Measurements from ENCODE around the gene GPR61. TPM values are rescaled to one million over a fixed set of nuclear protein-coding genes. Genes with fewer than 3 reads are reported as not detected.

GPR61 gene
- total and polyA plus RNA-seq, 2 experiments from 2014 or later = 1.9 to 3.3 TPM

DNA sequence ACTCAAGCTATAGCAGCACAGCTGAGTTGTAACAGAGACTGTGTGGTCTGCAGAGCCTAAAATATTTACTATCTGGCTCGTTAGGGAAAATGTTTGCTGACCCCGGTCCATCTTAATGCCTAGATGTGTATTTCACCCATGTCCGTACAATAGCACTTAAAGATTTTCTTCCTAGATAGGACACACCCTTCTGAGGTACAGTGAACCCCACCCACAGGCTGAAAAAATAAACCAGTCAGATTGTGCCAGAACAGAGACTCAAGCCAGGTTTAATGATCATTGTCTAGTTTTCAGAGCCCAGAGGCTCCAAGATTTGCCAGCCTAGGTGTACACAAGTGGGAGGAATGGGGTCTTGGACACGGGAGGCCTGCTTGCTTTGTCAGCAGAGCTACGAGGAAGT, 35.7 kb upstream of the GPR61 start:
- no peaks in the 10 kb centered on the region for H3K36me3 ChIP-seq
- no peaks in the 10 kb centered on the region for H3K9me3 ChIP-seq (ENCODE audit: low read depth)
- TF ChIP-seq, protein P1, sequence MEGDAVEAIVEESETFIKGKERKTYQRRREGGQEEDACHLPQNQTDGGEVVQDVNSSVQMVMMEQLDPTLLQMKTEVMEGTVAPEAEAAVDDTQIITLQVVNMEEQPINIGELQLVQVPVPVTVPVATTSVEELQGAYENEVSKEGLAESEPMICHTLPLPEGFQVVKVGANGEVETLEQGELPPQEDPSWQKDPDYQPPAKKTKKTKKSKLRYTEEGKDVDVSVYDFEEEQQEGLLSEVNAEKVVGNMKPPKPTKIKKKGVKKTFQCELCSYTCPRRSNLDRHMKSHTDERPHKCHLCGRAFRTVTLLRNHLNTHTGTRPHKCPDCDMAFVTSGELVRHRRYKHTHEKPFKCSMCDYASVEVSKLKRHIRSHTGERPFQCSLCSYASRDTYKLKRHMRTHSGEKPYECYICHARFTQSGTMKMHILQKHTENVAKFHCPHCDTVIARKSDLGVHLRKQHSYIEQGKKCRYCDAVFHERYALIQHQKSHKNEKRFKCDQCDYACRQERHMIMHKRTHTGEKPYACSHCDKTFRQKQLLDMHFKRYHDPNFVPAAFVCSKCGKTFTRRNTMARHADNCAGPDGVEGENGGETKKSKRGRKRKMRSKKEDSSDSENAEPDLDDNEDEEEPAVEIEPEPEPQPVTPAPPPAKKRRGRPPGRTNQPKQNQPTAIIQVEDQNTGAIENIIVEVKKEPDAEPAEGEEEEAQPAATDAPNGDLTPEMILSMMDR (IDR thresholded peaks at IDR 0.05; ENCODE audit: low read depth, low read length) = no peak
- H3K27ac ChIP-seq = no peak overlapping the region
- no peak overlapping the region for H3K4me3 ChIP-seq
- no peak for DNase-seq (ENCODE audit: low read depth in 1 of 2, low spot score in 1 of 2)
- H3K27me3 ChIP-seq = peaks cover 16% of the 10 kb centered on the region
- H3K4me1 ChIP-seq (ENCODE audit: low read depth) = no peaks in the 10 kb centered on the region

DNA sequence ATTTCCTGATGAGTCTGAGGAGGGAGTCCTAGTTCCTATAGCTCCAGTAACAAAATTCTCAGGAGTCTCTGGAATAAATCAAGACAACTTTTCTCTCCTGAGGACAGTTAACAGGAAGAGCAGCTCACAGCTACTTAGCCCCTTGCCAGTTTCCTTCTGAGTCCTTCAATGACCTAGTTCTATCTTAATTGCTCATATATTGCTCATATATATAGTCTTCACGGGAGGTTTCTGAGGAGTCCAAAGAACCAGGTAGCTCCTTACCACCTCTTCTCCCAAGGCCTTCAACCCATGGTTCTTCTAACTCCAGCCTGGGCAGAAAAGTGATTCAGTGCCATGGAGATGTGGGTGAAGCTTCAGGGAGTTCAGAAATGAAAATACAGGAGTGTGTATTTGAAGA, 34.7 kb upstream of the GPR61 start:
- Histone ChIP-seq H3K36me3 (no peaks in the 10 kb centered on the region), H3K4me1 (ENCODE audit: low read depth) (no peaks in the 10 kb centered on the region), H3K27me3 (peaks cover 16% of the 10 kb centered on the region), H3K4me3 (no peak overlapping the region), H3K27ac (no peak overlapping the region), H3K9me3 (ENCODE audit: low read depth) (no peaks in the 10 kb centered on the region)
- no peak for DNase-seq (ENCODE audit: low read depth in 1 of 2, low spot score in 1 of 2)
- TF ChIP-seq, protein P1 (IDR thresholded peaks at IDR 0.05; ENCODE audit: low read depth, low read length) = no peak

DNA sequence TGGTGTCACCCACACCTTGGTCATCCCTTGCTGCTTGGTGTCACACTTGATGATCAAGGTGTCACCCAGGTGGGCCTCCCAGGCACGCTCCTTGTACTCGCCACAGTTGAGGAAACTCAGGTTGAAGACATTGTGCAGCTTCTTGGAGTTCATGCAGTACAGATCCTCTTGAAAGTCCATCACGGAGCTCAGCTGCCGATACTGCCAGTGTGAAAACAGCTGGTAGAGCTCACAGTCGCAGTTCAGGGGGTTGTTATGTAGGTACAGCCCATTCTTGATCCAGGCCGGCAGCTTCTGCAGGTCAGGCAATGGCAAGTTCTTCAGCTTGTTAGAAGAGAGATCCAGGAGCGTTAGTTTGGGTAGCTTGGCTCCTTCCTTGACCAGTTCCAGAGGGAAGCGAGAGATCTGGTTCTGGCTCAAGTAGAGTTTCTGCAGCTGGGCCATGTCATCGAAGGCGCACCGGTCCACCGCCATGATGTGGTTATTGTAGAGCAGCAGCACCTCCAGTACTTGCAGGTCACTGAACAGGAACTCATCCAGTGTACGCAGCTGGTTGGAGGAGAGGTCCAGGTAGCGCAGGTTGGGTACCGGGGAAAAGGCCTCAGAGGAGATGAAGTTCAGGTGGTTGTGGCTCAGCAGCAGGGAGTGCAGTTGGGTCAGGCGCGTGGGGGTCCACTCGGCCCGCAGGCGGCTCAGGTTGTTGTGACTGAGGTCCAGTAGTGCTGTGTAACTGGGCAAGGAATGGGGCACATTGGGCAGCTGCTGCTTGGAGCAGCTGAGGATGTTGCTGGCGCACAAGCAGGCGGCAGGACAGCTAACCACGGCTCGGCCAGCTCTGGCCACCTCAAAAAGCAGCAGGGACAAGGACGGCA, 31.4 kb upstream of the GPR61 start:
- Histone ChIP-seq H3K36me3 (no peaks in the 10 kb centered on the region), H3K27me3 (peaks cover 40% of the 10 kb centered on the region), H3K9me3 (ENCODE audit: low read depth) (no peaks in the 10 kb centered on the region), H3K4me1 (ENCODE audit: low read depth) (no peaks in the 10 kb centered on the region), H3K27ac (no peak overlapping the region), H3K4me3 (no peak overlapping the region)
- TF ChIP-seq, protein P1 (IDR thresholded peaks at IDR 0.05; ENCODE audit: low read depth, low read length) = no peak
- DNase-seq (ENCODE audit: low read depth in 1 of 2, low spot score in 1 of 2) = no peak

DNA sequence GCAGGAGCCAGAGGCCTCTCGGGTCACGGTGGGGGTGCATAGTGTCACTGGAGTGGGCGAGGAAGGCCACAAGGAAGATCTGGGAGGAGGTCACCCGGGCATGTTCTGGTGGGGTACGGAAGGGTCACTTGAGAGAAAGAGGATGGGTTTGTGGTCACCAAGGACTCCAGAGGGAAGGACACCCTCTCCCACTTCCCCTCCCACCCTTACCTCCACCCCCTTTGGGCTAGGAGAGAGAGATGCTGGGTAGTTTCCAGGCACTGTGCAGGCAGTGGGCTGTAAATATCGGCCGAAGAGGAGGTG, 30.8 kb upstream of the GPR61 start:
- H3K27me3 ChIP-seq = peaks cover 45% of the 10 kb centered on the region
- TF ChIP-seq, protein P1 (IDR thresholded peaks at IDR 0.05; ENCODE audit: low read depth, low read length) = no peak
- H3K36me3 ChIP-seq = no peaks in the 10 kb centered on the region
- H3K27ac ChIP-seq = no peak overlapping the region
- H3K4me1 ChIP-seq (ENCODE audit: low read depth) = no peaks in the 10 kb centered on the region
- no peaks in the 10 kb centered on the region for H3K9me3 ChIP-seq (ENCODE audit: low read depth)
- DNase-seq (ENCODE audit: low read depth in 1 of 2, low spot score in 1 of 2) = no peak
- peak overlapping the region; percentile 72 for H3K4me3 ChIP-seq

DNA sequence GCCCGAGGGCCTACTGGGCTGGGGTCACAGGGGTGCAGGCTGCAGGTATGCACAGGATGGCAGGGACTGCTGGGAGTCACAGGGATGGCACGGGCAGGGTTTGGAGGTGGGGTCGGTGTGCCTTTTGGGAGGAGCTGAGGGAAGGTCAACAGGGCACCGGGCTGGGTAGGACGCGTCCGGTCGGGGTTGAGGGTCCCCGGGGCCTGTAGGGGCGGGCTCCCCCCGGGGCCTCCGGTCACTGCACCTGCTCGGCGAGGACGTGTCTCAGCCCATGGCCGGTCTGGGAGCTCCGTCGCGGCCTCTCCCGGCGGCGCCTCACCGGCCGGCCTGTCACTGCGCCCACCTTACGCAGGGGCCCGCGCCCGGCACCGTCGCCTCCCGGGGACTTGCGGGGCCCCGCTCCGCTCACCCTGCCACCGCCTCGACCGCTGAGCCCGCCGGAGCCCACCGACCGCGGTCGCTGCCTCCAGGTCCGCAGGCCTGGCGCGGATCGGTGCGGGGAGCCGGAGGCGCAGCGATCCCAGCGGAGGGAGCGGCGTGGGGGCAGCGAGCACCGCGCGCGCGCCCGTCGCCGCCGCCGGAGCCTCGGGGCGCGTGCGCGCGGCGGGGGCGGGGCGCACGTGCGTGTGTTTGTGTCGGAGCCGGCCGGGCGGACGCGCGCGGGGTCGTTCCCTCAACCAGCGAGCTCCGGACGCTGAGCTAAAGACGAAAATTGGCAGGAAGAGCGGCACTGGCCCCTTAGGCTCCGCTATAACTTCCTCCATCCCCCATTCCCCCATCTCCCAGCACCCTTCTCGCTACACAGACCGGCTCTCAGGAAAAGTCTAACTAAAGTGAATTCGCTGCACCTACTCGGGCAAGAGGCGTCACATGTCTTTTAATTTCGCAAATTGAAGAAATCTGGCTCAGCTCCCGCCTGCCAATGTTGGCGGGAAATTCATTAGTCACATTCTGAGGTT, 30.2 kb upstream of the GPR61 start, which contains the start of gene AMIGO1:
AMIGO1 (minus strand) TSS at position 552 of the 959 bp plus-strand sequence. CDS start 815 bp downstream, outside the sequence.
- no peak within 1 kb of the TSS for H3K27ac ChIP-seq
- no peaks in the 10 kb centered on the region for H3K9me3 ChIP-seq (ENCODE audit: low read depth)
- H3K4me3 ChIP-seq = peak within 1 kb of the TSS; percentile 72
- peaks cover 49% of the 10 kb centered on the region for H3K27me3 ChIP-seq
- no peaks in the 10 kb centered on the region for H3K36me3 ChIP-seq
- TF ChIP-seq, protein P1 (IDR thresholded peaks at IDR 0.05; ENCODE audit: low read depth, low read length) = no peak
- DNase-seq (ENCODE audit: low read depth in 1 of 2, low spot score in 1 of 2) = peak; percentile 59 to 87
- H3K4me1 ChIP-seq (ENCODE audit: low read depth) = no peaks in the 10 kb centered on the region
